OCI-M2 (cell line): ENCODE data around the gene HSD17B12.
"Not testable (repeated sequence)": the region's sequence is repeated elsewhere in the genome, so short reads cannot be mapped to it uniquely, and the experiment has no call there.

ENCODE experiments used
- DNase-seq: peaks from one replicate; lab custom pipeline; 2025; ENCODE audit not compliant: unreplicated experiment; lab: John Stamatoyannopoulos, UW

Gene HSD17B12

GRCh38 chr11:43680521-43681400 is at the start of gene HSD17B12:
HSD17B12 (plus strand) TSS chr11:43680738; CDS start chr11:43680828, 90 bp downstream.
- DNase-seq = peak; percentile 88

GRCh38 chr11:43631732-43632131 is 48.8 kb upstream of the HSD17B12 start:
- no peak for DNase-seq

GRCh38 chr11:43632181-43632580 is 48.4 kb upstream of the HSD17B12 start:
- no peak for DNase-seq

GRCh38 chr11:43638717-43639116 is 41.8 kb upstream of the HSD17B12 start:
- no peak for DNase-seq

GRCh38 chr11:43639224-43639623 is 41.3 kb upstream of the HSD17B12 start:
- no peak for DNase-seq

GRCh38 chr11:43639920-43640319 is 40.6 kb upstream of the HSD17B12 start:
- DNase-seq = no peak

- DNase-seq = peak; percentile 48
Observed at GRCh38 chr11:43643898-43644620, 36.5 kb upstream of the HSD17B12 start.

GRCh38 chr11:43644621-43645299 is 35.8 kb upstream of the HSD17B12 start:
- DNase-seq = no peak

- DNase-seq = no peak
Observed at GRCh38 chr11:43646767-43647166, 33.8 kb upstream of the HSD17B12 start.

GRCh38 chr11:43648888-43649287 is 31.6 kb upstream of the HSD17B12 start:
- no peak for DNase-seq

GRCh38 chr11:43649501-43649900 is 31.0 kb upstream of the HSD17B12 start:
- DNase-seq = no peak

GRCh38 chr11:43649921-43650320 is 30.6 kb upstream of the HSD17B12 start:
- DNase-seq = no peak

- not testable (repeated sequence) for DNase-seq
Observed at GRCh38 chr11:43663018-43663417, 17.5 kb upstream of the HSD17B12 start.

GRCh38 chr11:43664295-43664694 is 16.2 kb upstream of the HSD17B12 start:
- DNase-seq = no peak

- not testable (repeated sequence) for DNase-seq
Observed at GRCh38 chr11:43671284-43671683, 9.3 kb upstream of the HSD17B12 start.

- DNase-seq = no peak
Observed at GRCh38 chr11:43674560-43674959, 6.0 kb upstream of the HSD17B12 start.

- DNase-seq = no peak
Observed at GRCh38 chr11:43676933-43677332, 3.6 kb upstream of the HSD17B12 start.

GRCh38 chr11:43681401-43681942 is 934 bp downstream of the HSD17B12 start:
- no peak for DNase-seq

- DNase-seq = not testable (repeated sequence)
Observed at GRCh38 chr11:43682081-43682480, 1.5 kb downstream of the HSD17B12 start.

GRCh38 chr11:43685440-43685839 is 4.9 kb downstream of the HSD17B12 start:
- DNase-seq = no peak

GRCh38 chr11:43686207-43686606 is 5.7 kb downstream of the HSD17B12 start:
- DNase-seq = no peak
